GM19372 (cell line): Measurements from ENCODE around the gene RTN4RL2.

Experiments
- ATAC-seq: cut with Tn5 transposase; IDR thresholded peaks from one replicate; pipeline ENCODE4 v1.9.1; 2021; ENCODE audit warnings: mild to moderate bottlenecking, low read depth, moderate library complexity; ENCODE audit not compliant: unreplicated experiment

The RTN4RL2 gene

DNA sequence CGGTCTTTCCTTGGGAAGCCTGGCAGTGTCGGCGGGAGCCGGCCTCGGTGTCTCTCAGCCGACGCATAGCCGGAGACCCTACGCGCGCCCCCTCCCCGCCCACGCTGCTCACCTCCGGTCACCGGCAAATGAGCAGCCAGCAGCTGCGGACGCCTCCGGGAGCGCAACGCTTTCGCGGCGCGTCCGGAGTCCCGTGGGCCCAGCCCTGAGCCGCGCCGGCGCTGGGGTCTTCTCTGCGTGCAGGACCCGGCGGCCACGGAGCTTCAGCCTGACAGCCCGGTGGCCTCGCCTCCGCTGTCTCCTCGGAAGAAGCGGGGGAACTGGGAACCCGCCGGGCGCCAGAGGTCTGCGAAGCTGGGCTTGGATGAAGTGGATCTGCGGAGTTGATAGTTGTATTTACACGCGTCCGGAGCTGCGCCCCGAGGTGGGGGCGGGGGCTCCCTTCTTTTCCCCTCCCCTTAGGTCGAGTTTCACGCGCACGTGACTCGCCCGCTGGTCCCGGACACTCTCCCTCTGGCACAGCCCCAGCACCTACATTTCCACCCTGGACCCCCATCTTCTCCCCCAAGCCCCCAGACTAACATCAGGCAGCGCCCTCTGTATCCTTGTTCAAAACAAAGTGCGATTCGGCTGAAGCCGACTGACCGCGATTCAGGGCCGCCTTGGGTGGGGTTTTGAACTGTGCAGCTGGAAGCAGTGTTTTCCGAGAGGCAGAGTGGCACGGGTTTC lies 55.2 kb downstream of the RTN4RL2 start, which contains the start of gene SLC43A1:
TSS of gene SLC43A1 (minus strand) at position 371 of the 729 bp plus-strand sequence. CDS start 1,591 bp downstream, outside the sequence.
- peak; percentile 42 for ATAC-seq

- ATAC-seq = no peak
Measured at GRCh38 chr11:57516061-57516443, 55.7 kb downstream of the RTN4RL2 start.

DNA sequence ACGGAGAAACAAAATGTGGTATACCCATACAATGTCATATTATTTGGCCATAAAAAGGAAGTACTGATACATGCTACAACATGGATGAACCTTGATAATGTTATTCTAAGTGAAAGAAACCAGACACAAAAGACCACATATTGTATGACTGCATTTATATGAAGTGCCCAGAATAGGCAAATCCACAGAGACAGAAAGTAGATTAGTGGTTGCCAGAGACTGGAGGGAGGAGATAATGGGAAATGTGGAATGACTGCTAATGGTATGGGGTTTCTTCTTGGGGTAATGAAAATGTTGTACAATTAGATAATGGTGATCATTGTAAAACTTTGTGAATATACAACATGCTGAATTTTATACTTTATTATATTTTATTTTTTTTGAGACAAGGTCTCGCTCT lies 60.8 kb downstream of the RTN4RL2 start:
- ATAC-seq = no peak

- ATAC-seq = no peak
Measured at GRCh38 chr11:57523419-57523818, 63.1 kb downstream of the RTN4RL2 start.
